ENCODE results near the gene HINT3. TPM values are rescaled to one million over a fixed set of nuclear protein-coding genes. Genes with fewer than 3 reads are reported as not detected.
"Not testable (repeated sequence)": the region's sequence is repeated elsewhere in the genome, so short reads cannot be mapped to it uniquely, and the experiment has no call there.

Gene HINT3
- 9.7 and 10.9 TPM in 2 replicates for total RNA-seq (2014; rRNA removed)
- 3.6 TPM for polyA plus RNA-seq (2012)

- peak; percentile 96 for DNase-seq (ENCODE audit: low read depth)
Observed at GRCh38 chr6:125956506-125957390, at the start of gene HINT3. HINT3 (plus strand) TSS chr6:125956770; CDS start chr6:125956978, 208 bp downstream.

GRCh38 chr6:125910527-125910926 is 46.0 kb upstream of the HINT3 start:
- peak; percentile 64 for DNase-seq (ENCODE audit: low read depth)

- peak; percentile 43 for DNase-seq (ENCODE audit: low read depth)
Observed at GRCh38 chr6:125911051-125911451, 45.5 kb upstream of the HINT3 start.

- not testable (repeated sequence) for DNase-seq (ENCODE audit: low read depth)
Observed at GRCh38 chr6:125912430-125912829, 44.1 kb upstream of the HINT3 start.

- no peak for DNase-seq (ENCODE audit: low read depth)
Observed at GRCh38 chr6:125913145-125913544, 43.4 kb upstream of the HINT3 start.

- DNase-seq (ENCODE audit: low read depth): peak; percentile 92
Observed at GRCh38 chr6:125913864-125914351, 42.7 kb upstream of the HINT3 start.

- no peak for DNase-seq (ENCODE audit: low read depth)
Observed at GRCh38 chr6:125918230-125918629, 38.3 kb upstream of the HINT3 start.

- peak; percentile 80 for DNase-seq (ENCODE audit: low read depth)
Observed at GRCh38 chr6:125918681-125919566, 37.6 kb upstream of the HINT3 start.

- DNase-seq (ENCODE audit: low read depth): no peak
Observed at GRCh38 chr6:125919618-125920017, 37.0 kb upstream of the HINT3 start.

GRCh38 chr6:125922322-125922860 is 34.2 kb upstream of the HINT3 start:
- no peak for DNase-seq (ENCODE audit: low read depth)

- no peak for DNase-seq (ENCODE audit: low read depth)
Observed at GRCh38 chr6:125923366-125923877, 33.1 kb upstream of the HINT3 start.

GRCh38 chr6:125924169-125924568 is 32.4 kb upstream of the HINT3 start:
- DNase-seq (ENCODE audit: low read depth): no peak

GRCh38 chr6:125924697-125925358 is 31.7 kb upstream of the HINT3 start:
- no peak for DNase-seq (ENCODE audit: low read depth)

- no peak for DNase-seq (ENCODE audit: low read depth)
Observed at GRCh38 chr6:125926711-125927110, 29.9 kb upstream of the HINT3 start.

- DNase-seq (ENCODE audit: low read depth): no peak
Observed at GRCh38 chr6:125927761-125928160, 28.8 kb upstream of the HINT3 start.

- DNase-seq (ENCODE audit: low read depth): no peak
Observed at GRCh38 chr6:125930765-125931418, 25.7 kb upstream of the HINT3 start.

- DNase-seq (ENCODE audit: low read depth): no peak
Observed at GRCh38 chr6:125931733-125932450, 24.7 kb upstream of the HINT3 start.

GRCh38 chr6:125932451-125932795 is 24.1 kb upstream of the HINT3 start:
- no peak for DNase-seq (ENCODE audit: low read depth)

GRCh38 chr6:125935520-125935919 is 21.1 kb upstream of the HINT3 start:
- DNase-seq (ENCODE audit: low read depth): not testable (repeated sequence)

- no peak for DNase-seq (ENCODE audit: low read depth)
Observed at GRCh38 chr6:125939026-125939425, 17.5 kb upstream of the HINT3 start.
